ENCODE measurements around the gene HCAR1.
"Not testable (repeated sequence)": the region's sequence is repeated elsewhere in the genome, so short reads cannot be mapped to it uniquely, and the experiment has no call there.

HCAR1 gene

GRCh38 chr12:122716658-122717057 is 14.0 kb downstream of the HCAR1 start, which contains the start of gene HCAR3:
TSS of gene HCAR3 (minus strand) at chr12:122716811. CDS start at chr12:122716737, 74 bp downstream.
- not testable (repeated sequence) for DNase-seq

GRCh38 chr12:122715211-122715610 is 15.4 kb downstream of the HCAR1 start:
- DNase-seq: not testable (repeated sequence)

GRCh38 chr12:122713491-122714188 is 17.0 kb downstream of the HCAR1 start:
- DNase-seq: not testable (repeated sequence)

DNA sequence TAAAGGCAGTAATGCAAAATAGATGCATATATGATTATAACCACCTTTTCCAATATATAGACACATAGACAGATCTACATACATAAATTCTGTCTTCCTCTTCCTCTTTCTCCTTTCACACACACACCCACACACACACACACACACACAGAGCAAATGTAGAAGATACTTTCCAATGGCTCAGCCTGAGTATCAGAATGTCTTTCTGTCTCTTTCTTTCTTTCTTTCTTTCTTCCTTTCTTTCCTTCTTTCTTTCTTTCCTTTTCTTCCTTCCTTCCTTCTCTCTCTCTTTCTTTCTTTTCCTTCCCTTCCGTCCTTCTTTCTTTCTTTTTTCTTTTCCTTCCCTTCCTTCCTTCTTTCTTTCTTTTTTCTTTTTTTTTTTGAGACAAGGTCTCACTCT is 19.4 kb downstream of the HCAR1 start:
- DNase-seq: not testable (repeated sequence)

GRCh38 chr12:122710341-122710740 is 20.3 kb downstream of the HCAR1 start:
- DNase-seq: not testable (repeated sequence)

DNA sequence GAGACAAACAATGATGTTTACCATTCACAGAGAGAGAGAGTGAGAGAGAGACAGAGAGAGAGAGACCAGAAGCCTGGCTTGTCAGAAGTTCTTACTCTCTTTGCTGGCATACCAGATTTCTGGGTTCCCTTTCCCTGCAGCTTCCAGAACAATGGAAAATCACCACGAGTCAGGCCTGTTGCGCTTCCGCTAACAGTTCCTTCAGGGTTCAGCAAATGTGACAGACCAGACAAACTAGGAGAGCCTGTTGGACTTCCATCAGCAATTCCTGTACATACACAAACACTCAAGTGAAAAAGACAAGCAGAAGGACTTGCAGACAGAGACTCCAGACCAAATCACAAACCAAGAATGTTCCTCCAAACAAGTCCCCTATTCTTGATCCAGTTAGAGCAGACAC is 21.4 kb downstream of the HCAR1 start:
- DNase-seq: not testable (repeated sequence)

- not testable (repeated sequence) for DNase-seq
Measured at GRCh38 chr12:122703841-122704240, 26.8 kb downstream of the HCAR1 start.

DNA sequence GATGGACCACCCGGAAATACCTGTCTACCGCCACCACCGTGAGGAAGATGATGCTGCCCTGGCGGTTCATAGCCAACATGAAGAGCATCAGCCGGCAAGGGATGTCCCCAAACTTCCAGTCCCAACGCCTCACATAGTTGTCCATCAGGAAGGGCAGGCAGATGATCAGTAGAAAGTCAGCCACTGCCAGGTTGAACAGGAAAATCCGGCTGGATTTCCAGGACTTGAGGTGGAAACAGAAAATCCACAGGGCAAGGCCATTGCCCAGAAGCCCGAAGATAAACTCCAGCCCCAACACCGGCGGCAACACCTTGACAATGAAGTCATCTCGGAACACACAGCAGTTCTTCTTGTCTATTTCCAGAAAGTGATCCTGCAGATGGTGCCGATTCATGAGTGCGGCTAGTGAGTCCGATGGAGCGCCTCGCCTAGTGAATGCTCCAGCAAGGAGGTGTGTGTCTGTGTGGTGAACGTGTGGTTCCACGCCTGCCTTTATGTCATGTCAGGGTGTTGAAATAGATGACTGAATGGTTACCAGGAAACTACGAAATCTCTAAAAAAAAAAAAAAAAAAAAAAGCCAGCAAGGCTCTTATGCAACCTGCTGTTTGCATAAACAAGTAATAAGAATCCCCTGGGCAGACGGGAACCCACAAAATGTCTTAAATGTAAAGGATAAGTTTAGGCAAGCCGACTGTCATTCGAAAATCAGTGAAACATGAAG is 27.6 kb downstream of the HCAR1 start, which contains the start of gene HCAR2:
Gene HCAR2, minus strand, starts transcription at position 468 of the 722 bp plus-strand sequence. Its CDS starts 74 bp downstream, at position 394.
- not testable (repeated sequence) for DNase-seq

DNA sequence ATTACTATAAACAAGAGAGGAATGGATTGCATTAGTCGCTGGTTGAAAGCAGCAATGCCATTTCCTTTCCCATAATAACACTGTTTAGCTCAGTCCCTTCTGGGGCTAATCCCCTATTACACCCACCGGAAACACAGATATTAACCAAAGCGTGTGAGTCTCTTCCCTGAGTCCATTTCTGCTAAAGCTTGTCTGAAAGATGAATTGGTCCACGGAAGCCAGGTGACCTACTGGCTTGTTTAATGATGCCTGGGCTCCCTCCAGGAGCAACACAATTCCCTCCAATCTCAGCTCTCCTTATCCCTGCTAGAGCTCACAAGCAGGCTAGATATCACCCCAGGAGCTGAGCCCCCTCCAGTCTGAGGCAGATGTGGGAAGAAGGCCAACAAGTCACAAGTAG is 29.2 kb downstream of the HCAR1 start:
- not testable (repeated sequence) for DNase-seq

- DNase-seq: not testable (repeated sequence)
Measured at GRCh38 chr12:122700038-122700710, 30.5 kb downstream of the HCAR1 start.

DNA sequence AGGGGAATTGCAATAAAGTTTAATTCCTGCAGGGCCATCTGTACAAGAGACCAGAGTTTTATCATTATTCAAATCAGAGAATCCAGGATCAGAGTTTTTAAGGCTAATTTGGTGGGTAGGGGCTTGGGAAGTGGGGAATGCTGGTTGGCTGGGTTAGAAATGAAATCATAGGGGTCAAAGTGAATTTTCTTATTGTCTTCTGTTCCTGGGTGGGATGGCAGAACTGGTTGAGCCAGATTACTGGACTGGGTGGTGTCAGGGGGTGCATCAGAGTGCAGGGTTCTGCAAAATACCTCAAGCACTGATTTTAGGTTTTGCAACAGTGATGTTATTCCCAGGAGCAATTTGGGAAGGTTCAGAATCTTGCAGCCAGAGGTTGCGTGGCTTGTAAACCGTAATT is 33.7 kb downstream of the HCAR1 start:
- DNase-seq: not testable (repeated sequence)

GRCh38 chr12:122691566-122691965 is 39.1 kb downstream of the HCAR1 start:
- DNase-seq: no peak

DNA sequence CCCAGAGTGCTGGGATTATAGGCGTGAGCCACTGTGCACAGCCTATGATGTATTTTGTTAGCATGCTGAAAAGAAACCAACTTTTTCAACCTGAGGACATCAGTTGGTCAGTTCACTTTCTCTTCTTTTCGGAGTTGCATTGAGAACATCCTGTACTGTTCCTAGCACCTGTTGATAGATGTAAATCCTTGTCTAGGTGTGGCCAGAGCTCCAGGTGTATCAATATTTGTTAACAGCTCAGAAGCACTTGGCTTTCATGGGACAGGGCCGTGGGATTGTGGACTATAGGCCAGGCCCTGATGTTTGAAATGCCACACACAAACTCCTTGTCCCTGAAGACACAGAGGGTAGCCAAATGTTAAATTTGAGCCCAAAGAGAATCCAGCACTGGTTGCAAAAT is 42.4 kb downstream of the HCAR1 start:
- DNase-seq: no peak

- DNase-seq: no peak
Measured at GRCh38 chr12:122687086-122687485, 43.6 kb downstream of the HCAR1 start.

DNA sequence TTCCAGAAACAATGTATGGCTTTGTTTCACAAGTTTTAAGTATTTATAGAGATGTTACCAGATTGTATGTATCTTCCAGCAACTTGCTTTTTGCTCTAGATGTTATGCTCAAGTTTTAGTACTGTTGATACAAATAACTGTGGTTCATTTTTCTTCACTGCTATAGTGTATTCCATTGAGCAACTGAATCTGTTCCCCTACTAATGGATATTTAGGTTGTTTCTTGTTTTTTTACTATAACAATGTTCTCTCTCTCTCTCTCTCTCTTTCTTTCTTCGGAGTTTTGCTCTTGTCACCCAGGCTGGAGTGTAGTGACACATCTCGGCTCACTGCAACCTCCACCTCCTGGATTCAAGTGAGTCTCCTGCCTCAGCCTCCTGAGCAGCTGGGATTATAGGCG is 44.1 kb downstream of the HCAR1 start:
- no peak for DNase-seq

GRCh38 chr12:122684297-122684813 is 46.3 kb downstream of the HCAR1 start:
- DNase-seq: no peak

- no peak for DNase-seq
Measured at GRCh38 chr12:122681814-122682213, 48.8 kb downstream of the HCAR1 start.

DNA sequence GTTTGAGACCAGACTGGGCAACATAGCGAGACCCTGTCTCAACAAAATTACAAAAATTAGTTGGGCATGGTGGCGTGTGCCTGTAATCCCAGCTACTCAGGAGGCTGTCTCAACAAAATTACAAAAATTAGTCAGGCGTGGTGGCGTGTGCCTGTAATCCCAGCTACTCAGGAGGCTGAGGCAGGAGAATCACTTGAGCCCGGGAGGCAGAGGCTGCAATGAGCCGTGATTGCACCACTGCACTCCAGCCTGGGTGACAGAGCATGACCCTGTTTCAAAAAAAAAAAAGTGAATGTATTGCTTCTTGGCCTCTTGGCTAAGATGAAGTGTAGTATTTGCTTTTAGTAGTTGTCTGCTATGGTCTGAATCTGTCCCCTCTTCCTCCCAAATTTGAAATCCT is 49.7 kb downstream of the HCAR1 start:
- not testable (repeated sequence) for DNase-seq

GRCh38 chr12:122676781-122677180 is 53.9 kb downstream of the HCAR1 start:
- not testable (repeated sequence) for DNase-seq
